NB4 (cell line): ENCODE results near the gene DBF4B.

Experiments
- DNase-seq: peaks from one replicate; pipeline ENCODE4 v3.0.0; 2010; ENCODE audit warnings: low read depth
- H3K4me3 ChIP-seq: one replicate; pipeline ENCODE4 v1.5.1; 2011; ENCODE audit warnings: mild to moderate bottlenecking, low read depth, low read length, moderate library complexity
- CTCF ChIP-seq: IDR thresholded peaks from one replicate; pipeline ENCODE4 v1.5.1; 2012; ENCODE audit warnings: low read depth, low read length
- MAX ChIP-seq: IDR thresholded peaks from 2 replicates; pipeline ENCODE4 v1.6.1; 2011; ENCODE audit warnings: low read depth, low read length
- MYC ChIP-seq: IDR thresholded peaks from 2 replicates; pipeline ENCODE4 v1.6.1; 2011; ENCODE audit warnings: low read depth, low read length
- POLR2A ChIP-seq: IDR thresholded peaks from 2 replicates; pipeline ENCODE4 v1.6.1; 2011; ENCODE audit warnings: mild to moderate bottlenecking; ENCODE audit not compliant: insufficient read length; ENCODE audit errors: extremely low read depth

The DBF4B gene

GRCh38 chr17:44776628-44777393 is 68.3 kb downstream of the DBF4B start:
- H3K4me3 ChIP-seq, result no peak overlapping the region
- TF ChIP-seq MAX (no peak), MYC (no peak), CTCF (no peak), POLR2A (no peak)
- no peak for DNase-seq

GRCh38 chr17:44777394-44778348 is 69.2 kb downstream of the DBF4B start:
- TF ChIP-seq MYC, result no peak
- DNase-seq, result no peak
- H3K4me3 ChIP-seq, result no peak overlapping the region

GRCh38 chr17:44778656-44779210 is 70.3 kb downstream of the DBF4B start:
- H3K4me3 ChIP-seq, result no peak overlapping the region
- no peak for DNase-seq
- no peak for TF ChIP-seq CTCF
- no peak for TF ChIP-seq POLR2A
- TF ChIP-seq MAX, result no peak
- TF ChIP-seq MYC, result no peak

- no peak for TF ChIP-seq MAX
- TF ChIP-seq CTCF, result peak; percentile 67
- DNase-seq, result peak; percentile 79
- H3K4me3 ChIP-seq, result no peak overlapping the region
These were observed 71.0 kb downstream of the DBF4B start for GRCh38 chr17:44779211-44780025.

GRCh38 chr17:44780161-44780560 is 71.7 kb downstream of the DBF4B start:
- no peak overlapping the region for H3K4me3 ChIP-seq
- TF ChIP-seq CTCF (no peak), POLR2A (no peak), MAX (no peak), MYC (no peak)
- DNase-seq, result no peak
